K562 (cell line): Measurements from ENCODE around the gene HNRNPA2B1. TPM values are rescaled to one million over a fixed set of nuclear protein-coding genes. Genes with fewer than 3 reads are reported as not detected.
A peak's percentile ranks its signal among the peaks of the same experiment; 100 is the strongest.

Experiments used
- ATAC-seq: fragments of 200-7000 bp; cut with Tn5 transposase; 3 replicates; pipeline ENCODE4 v1.9.1; 2020; ENCODE audit warnings: moderate library complexity
- BruUV-seq: library from RNA; stranded (reverse); fragments of 400-500 nt; replicated peaks from 2 replicates; lab custom pipeline; 2021; lab: Mats Ljungman, UMichigan
- CTCF ChIA-PET: fragments of 300-600 bp; formaldehyde crosslinking; extraction: SDS; loops from one replicate; lab custom pipeline; 2021; ENCODE audit warnings: low intra/inter-chr PET ratio; lab: Yijun Ruan, JAX
- POLR2A ChIA-PET: fragments of 300-600, 350-650 bp; sonication (Branson Sonifier 250); formaldehyde crosslinking; extraction: SDS; loops from one replicate; lab custom pipeline; 2021; ENCODE audit warnings: antibody characterized with exemption, inconsistent platforms; lab: Yijun Ruan, JAX
- DNase-seq, 4 experiments: peaks; one replicate each; pipeline versions ENCODE4 v3.0.0 to v3.0.0-alpha.2; 2011 to 2018; ENCODE audit warnings: low spot score in 3 of 4, mixed read lengths in 3 of 4; ENCODE audit errors: extremely low read depth in 1 of 4
- FAIRE-seq: peaks from 2 replicates; lab custom pipeline; 2011; peaks lifted over from hg19 to GRCh38; lab: Jason Lieb, UNC
- H2AFZ ChIP-seq: 2 replicates; pipeline ENCODE4 v1.6.0; 2011; ENCODE audit warnings: low read depth, low read length, control low read depth, inconsistent platforms
- H3K27ac ChIP-seq: fragments of 200-600 bp; 3 replicates; pipeline ENCODE4 v1.8.0; 2011; ENCODE audit warnings: low read depth, mild to moderate bottlenecking, control low read depth, inconsistent platforms, low read length, moderate library complexity, mixed read lengths; ENCODE audit errors: extremely low read depth
- H3K27me3 ChIP-seq, 2 experiments: fragments of 300-600 bp in 1 of 2; 2 replicates in 1 of 2; 3 replicates in 1 of 2; pipeline versions ENCODE4 v1.6.0 to v1.8.0; 2011; ENCODE audit warnings: inconsistent platforms in 2 of 2, low read length in 2 of 2, mild to moderate bottlenecking in 1 of 2, mixed read lengths in 1 of 2, moderate library complexity in 1 of 2; ENCODE audit not compliant: control insufficient read depth in 2 of 2, insufficient read depth in 2 of 2
- H3K36me3 ChIP-seq: fragments of 300-600 bp; 3 replicates; pipeline ENCODE4 v1.8.0; 2011; ENCODE audit warnings: mild to moderate bottlenecking, low read length, inconsistent platforms; ENCODE audit not compliant: control insufficient read depth, insufficient read depth
- H3K4me1 ChIP-seq, 2 experiments: fragments of 200-600 bp in 1 of 2; replicated peaks in 1 of 2; 2 replicates in 1 of 2; 3 replicates in 1 of 2; pipeline versions ENCODE4 v1.5.1 to v1.8.0; 2011; ENCODE audit warnings: inconsistent platforms in 2 of 2, low read length in 2 of 2, mild to moderate bottlenecking in 1 of 2, mixed read lengths in 1 of 2, moderate library complexity in 1 of 2; ENCODE audit not compliant: control insufficient read depth in 2 of 2, insufficient read depth in 2 of 2
- H3K4me2 ChIP-seq: 2 replicates; pipeline ENCODE4 v1.6.1; 2011; ENCODE audit warnings: low read length, control low read depth, inconsistent platforms, mixed read lengths; ENCODE audit not compliant: insufficient read depth
- H3K4me3 ChIP-seq: fragments of 200-600 bp; sonication (generic), shearing (Covaris generic); 2 replicates; pipeline ENCODE4 v1.5.1; 2016; ENCODE audit warnings: control low read depth, inconsistent platforms
- H3K79me2 ChIP-seq: fragments of 200-600 bp; 3 replicates; pipeline ENCODE4 v1.8.0; 2011; ENCODE audit warnings: low read length, inconsistent platforms; ENCODE audit not compliant: control insufficient read depth, insufficient read depth
- H3K9ac ChIP-seq, 2 experiments: 2 replicates each; pipeline versions ENCODE4 v1.6.0 to v1.6.1; 2011; ENCODE audit warnings: low read depth in 2 of 2, low read length in 2 of 2, control low read depth in 1 of 2, inconsistent platforms in 1 of 2, mild to moderate bottlenecking in 1 of 2, mixed read lengths in 1 of 2; ENCODE audit not compliant: insufficient read depth in 1 of 2
- H3K9me1 ChIP-seq: one replicate; pipeline ENCODE4 v1.6.0; 2011; ENCODE audit warnings: inconsistent platforms, mild to moderate bottlenecking, low read length, moderate library complexity; ENCODE audit not compliant: control insufficient read depth, insufficient read depth
- H3K9me3 ChIP-seq: replicated peaks from 2 replicates; pipeline ENCODE4 v1.5.1; 2011; ENCODE audit warnings: low read depth, low read length, inconsistent platforms; ENCODE audit not compliant: control insufficient read depth, insufficient read depth
- H4K20me1 ChIP-seq: replicated peaks from 2 replicates; pipeline ENCODE4 v1.6.1; 2011; ENCODE audit warnings: low read length, inconsistent platforms, mixed read lengths; ENCODE audit not compliant: control insufficient read depth, insufficient read depth
- HMBOX1 ChIP-seq: sonication (generic); IDR thresholded peaks from 2 replicates; pipeline ENCODE4 v1.6.1; 2016
- PURB ChIP-seq: sonication (generic); formaldehyde crosslinking; IDR thresholded peaks from 2 replicates; pipeline ENCODE4 v1.9.0; 2021; ENCODE audit warnings: low read depth, mild to moderate bottlenecking, missing genetic modification reagents
- TOE1 ChIP-seq, 2 experiments: fragments of 450-650 bp in 1 of 2; sonication (generic) in 1 of 2; formaldehyde crosslinking in 1 of 2; IDR thresholded peaks; 2 replicates each; pipeline versions ENCODE4 v1.7.1 to v1.8.0; 2016 to 2022; ENCODE audit warnings: borderline replicate concordance in 2 of 2, mild to moderate bottlenecking in 2 of 2, antibody characterized with exemption in 1 of 2, inconsistent platforms in 1 of 2, low read depth in 1 of 2, missing genetic modification reagents in 1 of 2, moderate library complexity in 1 of 2
- ZBTB40 ChIP-seq, 2 experiments: fragments of 450-650 bp in 1 of 2; sonication (generic) in 1 of 2; formaldehyde crosslinking in 1 of 2; IDR thresholded peaks; 2 replicates each; pipeline versions ENCODE4 v1.7.1 to v1.9.0; 2016 to 2022; ENCODE audit warnings: inconsistent platforms in 1 of 2, mild to moderate bottlenecking in 1 of 2, missing genetic modification reagents in 1 of 2
- ZNF384 ChIP-seq: IDR thresholded peaks from 2 replicates; pipeline ENCODE4 v1.6.1; 2012; ENCODE audit warnings: low read depth, low read length, improper control_type of control experiment
- ZSCAN29 ChIP-seq: fragments of 450-650 bp; IDR thresholded peaks from 2 replicates; pipeline ENCODE4 v1.6.1; 2017
- WGBS: fragments of 100-300 bp; shearing (Covaris generic); methylation state at CpG from one replicate; pipeline ENCODE4 v1.1.6; 2016; ENCODE audit warnings: low coverage, mixed read lengths; ENCODE audit not compliant: insufficient coverage; ENCODE audit errors: missing lambda C conversion rate; 5-methylcytosine and 5-hydroxymethylcytosine counted together
- in situ Hi-C: fragments of 300-500 bp; cut with MboI; formaldehyde crosslinking; loops from 4 replicates; pipeline ENCODE4 v1.15.0; 2018; ENCODE audit warnings: inconsistent platforms, mixed read lengths
- intact Hi-C: fragments of 100-400 bp; cut with micrococcal nuclease; formaldehyde crosslinking; loops from 2 replicates; pipeline ENCODE4 v1.14.2; 2022
- polyA plus RNA-seq, 8 experiments: library from polyadenylated mRNA; depleted of rRNA in 4 of 8; stranded (reverse) in 5 of 8; unstranded in 3 of 8; fragments of >200 nt; fragmentation: Nextera tagmentation in 2 of 8; fragmentation: Illumina TruSeq in 1 of 8; extraction: Ambion mirVana in 2 of 8; extraction: Trizol in 1 of 8; gene quantifications; 2 replicates each; pipeline versions ENCODE4 v1.2.1 to v1.2.3, GENCODE V29; 2011 to 2014; ENCODE audit warnings: inconsistent platforms in 1 of 8, missing spikeins in 1 of 8
- total RNA-seq, 7 experiments: library from RNA; depleted of rRNA in 6 of 7; stranded (reverse); fragments of >200 nt in 6 of 7; fragmentation: Illumina TruSeq in 2 of 7; extraction: Trizol in 2 of 7; gene quantifications; 2 replicates each; pipeline versions ENCODE4 v1.2.1 to v1.2.3, GENCODE V29; 2011 to 2021; ENCODE audit warnings: low replicate concordance in 1 of 7

The HNRNPA2B1 gene
- total and polyA plus RNA-seq, 9 of the 15 experiments (the other 6 are each of a cell fraction or from before 2014, with no cell fraction given): 630 to 1,989 (median 865) TPM

GRCh38 chr7:26153823-26154783, 46.4 kb downstream of the HNRNPA2B1 start (continued):
- TF ChIP-seq TOE1 (IDR thresholded peaks at IDR 0.05; ENCODE audit: borderline replicate concordance) (no peak), TOE1 (CRISPR knock-in tag; IDR thresholded peaks at IDR 0.05; ENCODE audit: borderline replicate concordance, low read depth) (no peak)

GRCh38 chr7:26153241-26153822, 47.2 kb downstream of the HNRNPA2B1 start:
- no peaks in the 10 kb centered on the region for H3K27me3 ChIP-seq
- peak overlapping the region; percentile 75 for H3K4me3 ChIP-seq
- H2AFZ ChIP-seq: peak overlapping the region; percentile 64
- no peaks in the 10 kb centered on the region for H3K9me3 ChIP-seq
- peaks cover 56% of the 10 kb centered on the region for H3K79me2 ChIP-seq
- TSS peak; percentile 70 for BruUV-seq
- H3K9me1 ChIP-seq: no peaks in the 10 kb centered on the region
- in situ Hi-C loops: no loop called here
- H3K4me1 ChIP-seq: peaks cover 29 to 38% of the 10 kb centered on the region in 2 experiments
- DNase-seq: peak in 1 of 4 experiments; percentile 24
- peaks cover 9% of the 10 kb centered on the region; the same call in 1 of the 2 replicates for H4K20me1 ChIP-seq
- WGBS: 13% methylated on average over 18 of the region's 18 CpGs
- POLR2A ChIA-PET: interaction anchor here (1.0 to 5.7 kb wide), 2 partner anchors 32 to 35 kb away, joined by 4 to 27 read pairs; no protein-coding TSS in a partner anchor
- H3K4me2 ChIP-seq: peak overlapping the region; percentile 91
- no peaks in the 10 kb centered on the region; the same call in 2 of the 3 replicates for H3K36me3 ChIP-seq
- intact Hi-C loops: loop anchor here (2.0 kb wide), 1 partner anchor 33 kb away; no protein-coding TSS in a partner anchor
- H3K9ac ChIP-seq: peak overlapping the region; percentile 51 to 87; a peak in 3 of 4 replicates
- FAIRE-seq: no peak
- H3K27ac ChIP-seq: peak overlapping the region; percentile 29; the same call in 1 of the 3 replicates
- CTCF ChIA-PET: no interaction called here
- ATAC-seq: no peak; the same call in none of the 3 replicates
- TF ChIP-seq HMBOX1 (peak; percentile 50), ZNF384 (no peak), PURB (CRISPR knock-in tag) (no peak), ZSCAN29 (no peak; the same call in 1 of the 2 replicates), ZBTB40 (IDR thresholded peaks at IDR 0.05) (peak; percentile 10; the same call in 1 of the 2 replicates), ZBTB40 (CRISPR knock-in tag; IDR thresholded peaks at IDR 0.05) (no peak)
